Peyer's patch (tissue), 4 donors: ENCODE data around the gene CDK3. TPM values are rescaled to one million over a fixed set of nuclear protein-coding genes. Genes with fewer than 3 reads are reported as not detected.

Experiments
- DNase-seq, 3 donors: peaks; one replicate each; pipeline ENCODE4 v3.0.0-alpha.2; 2017 to 2019
- H3K27ac ChIP-seq, 4 donors: fragments of 200-600 bp; sonication (generic); one replicate each; pipeline ENCODE4 v1.5.1; 2016 to 2019
- H3K27me3 ChIP-seq, 2 donors: fragments of 200-600 bp; sonication (generic); one replicate each; pipeline ENCODE4 v1.5.1; 2019
- H3K36me3 ChIP-seq, 3 donors: fragments of 200-600 bp; sonication (generic); one replicate each; pipeline ENCODE4 v1.5.1; 2016 to 2019
- H3K4me1 ChIP-seq, 4 donors: fragments of 200-600 bp; sonication (generic); one replicate each; pipeline ENCODE4 v1.5.1; 2016 to 2019
- H3K4me3 ChIP-seq, 4 donors: fragments of 200-600 bp; sonication (generic); 1 replicate in 3 of 4; 2 replicates in 1 of 4; pipeline ENCODE4 v1.5.1; 2016 to 2019; ENCODE audit warnings: mild to moderate bottlenecking in 1 of 4
- H3K9me3 ChIP-seq, 4 donors: fragments of 200-600 bp; sonication (generic); one replicate each; pipeline ENCODE4 v1.5.1; 2016 to 2019; ENCODE audit warnings: mild to moderate bottlenecking in 1 of 4
- POLR2A ChIP-seq, 2 donors: fragments of 450-650 bp; IDR thresholded peaks; one replicate each; pipeline ENCODE4 v1.5.1; 2017; ENCODE audit warnings: antibody characterized with exemption in 2 of 2, mild to moderate bottlenecking in 2 of 2, moderate library complexity in 2 of 2
- total RNA-seq, 4 donors: library from RNA; depleted of rRNA; stranded (reverse); fragments of >200 nt; gene quantifications; one replicate each; pipeline ENCODE4 v1.1.0, GENCODE V29; 2016
- TF ChIP-seq, protein P1 (sequence below), 6 experiments: fragments of 450-650 bp in 4 of 6; fragments of 200-600 bp in 2 of 6; sonication (generic) in 1 of 6; IDR thresholded peaks; one replicate each; pipeline ENCODE4 v1.5.1; 2017 to 2019; ENCODE audit warnings: antibody characterized with exemption in 6 of 6, mild to moderate bottlenecking in 3 of 6, moderate library complexity in 1 of 6

The CDK3 gene
- total RNA-seq, 4 donors from 2014 or later: 11.7 to 38.7 (median 23.5) TPM

DNA sequence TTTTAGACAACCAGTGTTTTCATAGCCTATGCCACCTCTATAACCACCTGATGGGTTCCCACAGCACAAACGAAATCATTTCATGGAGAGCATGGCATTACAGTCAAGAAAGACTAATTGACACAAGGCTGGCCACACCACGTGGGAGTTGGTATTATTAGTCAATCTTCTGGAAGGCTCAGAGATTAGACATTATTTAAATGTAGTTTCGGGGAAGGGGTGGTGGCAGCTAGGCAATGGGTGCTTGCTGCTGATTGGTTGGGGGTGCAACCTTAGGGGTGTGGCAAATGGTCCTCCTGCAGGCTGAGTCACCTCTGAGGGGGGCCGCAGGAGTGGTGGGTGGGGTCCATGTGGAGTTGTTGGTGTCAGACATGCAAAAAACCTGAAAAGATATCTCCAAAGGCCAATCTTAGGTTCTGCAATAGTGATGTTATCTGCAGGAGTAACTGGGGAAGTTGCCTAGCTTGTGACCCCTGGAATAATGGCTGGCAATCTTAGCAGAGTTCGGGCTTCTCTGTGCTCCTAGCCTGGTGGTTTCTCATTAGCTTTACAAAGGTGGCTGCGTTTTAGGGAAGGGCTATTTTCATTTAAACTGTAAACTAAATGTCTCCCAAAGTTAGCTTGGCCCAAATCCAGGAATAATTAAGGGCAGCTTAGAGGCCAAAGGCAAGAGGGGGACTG is 17.0 kb upstream of the CDK3 start:
- peaks cover 0 to 8% (median 0%) of the 10 kb centered on the region in 4 donors for H3K4me1 ChIP-seq
- no peak for TF ChIP-seq POLR2A (IDR thresholded peaks at IDR 0.05)
- TF ChIP-seq, protein P1, sequence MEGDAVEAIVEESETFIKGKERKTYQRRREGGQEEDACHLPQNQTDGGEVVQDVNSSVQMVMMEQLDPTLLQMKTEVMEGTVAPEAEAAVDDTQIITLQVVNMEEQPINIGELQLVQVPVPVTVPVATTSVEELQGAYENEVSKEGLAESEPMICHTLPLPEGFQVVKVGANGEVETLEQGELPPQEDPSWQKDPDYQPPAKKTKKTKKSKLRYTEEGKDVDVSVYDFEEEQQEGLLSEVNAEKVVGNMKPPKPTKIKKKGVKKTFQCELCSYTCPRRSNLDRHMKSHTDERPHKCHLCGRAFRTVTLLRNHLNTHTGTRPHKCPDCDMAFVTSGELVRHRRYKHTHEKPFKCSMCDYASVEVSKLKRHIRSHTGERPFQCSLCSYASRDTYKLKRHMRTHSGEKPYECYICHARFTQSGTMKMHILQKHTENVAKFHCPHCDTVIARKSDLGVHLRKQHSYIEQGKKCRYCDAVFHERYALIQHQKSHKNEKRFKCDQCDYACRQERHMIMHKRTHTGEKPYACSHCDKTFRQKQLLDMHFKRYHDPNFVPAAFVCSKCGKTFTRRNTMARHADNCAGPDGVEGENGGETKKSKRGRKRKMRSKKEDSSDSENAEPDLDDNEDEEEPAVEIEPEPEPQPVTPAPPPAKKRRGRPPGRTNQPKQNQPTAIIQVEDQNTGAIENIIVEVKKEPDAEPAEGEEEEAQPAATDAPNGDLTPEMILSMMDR (IDR thresholded peaks at IDR 0.05): no peak
- no peaks in the 10 kb centered on the region for H3K36me3 ChIP-seq
- DNase-seq: peak in 1 of 3 donors; percentile 44
- H3K27me3 ChIP-seq: no peaks in the 10 kb centered on the region
- no peaks in the 10 kb centered on the region for H3K9me3 ChIP-seq
- peak overlapping the region in 2 of 4 donors; percentile 8 to 57 for H3K27ac ChIP-seq
- no peak overlapping the region for H3K4me3 ChIP-seq

DNA sequence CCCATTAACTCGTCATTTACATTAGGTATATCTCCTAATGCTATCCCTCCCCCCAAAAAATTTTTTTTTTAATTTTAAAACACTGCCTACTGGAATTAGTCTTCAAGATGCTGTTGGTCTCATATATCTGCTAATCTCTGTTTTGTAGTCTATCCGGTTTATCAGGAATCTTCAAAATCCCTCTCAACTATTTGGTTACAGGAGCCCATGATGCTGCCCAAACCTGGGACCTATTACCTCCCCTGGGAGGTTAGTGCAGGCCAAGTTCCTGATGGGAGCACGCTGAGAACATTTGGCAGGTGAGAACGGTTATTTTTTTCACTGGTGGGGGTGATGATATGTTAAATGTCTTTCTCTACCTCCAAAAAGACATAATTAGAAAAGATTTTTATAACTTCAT is 14.7 kb upstream of the CDK3 start:
- H3K27ac ChIP-seq: no peak overlapping the region
- no peak for DNase-seq
- TF ChIP-seq POLR2A (IDR thresholded peaks at IDR 0.05): no peak
- TF ChIP-seq, protein P1 (IDR thresholded peaks at IDR 0.05): no peak
- H3K4me1 ChIP-seq: peaks cover 0 to under 1% (median 0%) of the 10 kb centered on the region in 4 donors
- H3K4me3 ChIP-seq: no peak overlapping the region
- no peaks in the 10 kb centered on the region for H3K27me3 ChIP-seq
- H3K9me3 ChIP-seq: no peaks in the 10 kb centered on the region
- no peaks in the 10 kb centered on the region for H3K36me3 ChIP-seq

DNA sequence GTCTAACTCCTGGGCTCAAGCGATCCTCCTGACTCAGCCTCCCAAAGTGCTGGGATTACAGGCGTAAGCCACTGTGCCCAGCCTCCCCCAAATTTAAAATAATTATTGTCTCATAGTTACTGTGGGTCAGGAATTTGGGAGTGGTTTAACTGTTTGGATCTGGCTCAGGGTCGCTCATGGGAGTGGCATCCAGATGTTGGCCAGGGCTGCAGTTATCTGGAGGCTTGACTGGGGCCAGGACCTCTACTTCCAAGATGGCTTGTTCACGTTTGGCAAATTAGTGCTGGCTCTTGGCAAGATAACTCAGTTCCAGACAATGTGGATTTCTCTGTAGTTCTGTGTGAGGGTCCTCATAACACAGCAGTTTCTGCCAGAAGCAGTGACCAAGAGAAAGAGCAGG is 13.6 kb upstream of the CDK3 start:
- H3K4me3 ChIP-seq: no peak overlapping the region
- no peaks in the 10 kb centered on the region for H3K4me1 ChIP-seq
- no peaks in the 10 kb centered on the region for H3K27me3 ChIP-seq
- TF ChIP-seq, protein P1 (IDR thresholded peaks at IDR 0.05): no peak
- no peak for TF ChIP-seq POLR2A (IDR thresholded peaks at IDR 0.05)
- H3K9me3 ChIP-seq: no peaks in the 10 kb centered on the region
- no peak for DNase-seq
- peaks cover 0 to 9% (median 0%) of the 10 kb centered on the region in 3 donors for H3K36me3 ChIP-seq
- H3K27ac ChIP-seq: no peak overlapping the region

DNA sequence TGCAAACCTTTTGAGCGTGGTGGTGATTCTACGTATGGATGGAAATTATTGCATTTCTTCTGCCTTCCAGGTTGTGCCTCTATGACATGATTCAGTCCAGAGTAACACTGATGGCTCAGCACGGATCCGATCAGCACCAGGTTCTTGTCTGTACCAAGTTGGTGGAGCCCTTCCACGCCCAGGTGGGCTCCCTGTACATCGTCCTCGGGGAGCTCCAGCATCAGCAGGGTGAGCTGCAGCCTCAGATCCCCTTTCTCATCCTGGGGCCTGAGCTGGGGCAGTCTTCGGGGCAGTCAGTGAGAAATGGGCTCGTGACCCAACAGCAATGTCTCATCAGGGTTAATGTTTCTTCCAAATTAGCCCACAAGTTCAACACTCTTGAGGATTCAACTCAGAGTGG is 9.3 kb upstream of the CDK3 start:
- Histone ChIP-seq H3K4me1 (peaks cover 0 to 12% (median 0%) of the 10 kb centered on the region in 4 donors), H3K4me3 (no peak overlapping the region), H3K9me3 (no peaks in the 10 kb centered on the region), H3K36me3 (peaks cover 0 to 16% (median 0%) of the 10 kb centered on the region in 3 donors), H3K27me3 (no peaks in the 10 kb centered on the region), H3K27ac (no peak overlapping the region)
- DNase-seq: no peak
- no peak for TF ChIP-seq POLR2A (IDR thresholded peaks at IDR 0.05)
- TF ChIP-seq, protein P1 (IDR thresholded peaks at IDR 0.05): no peak

DNA sequence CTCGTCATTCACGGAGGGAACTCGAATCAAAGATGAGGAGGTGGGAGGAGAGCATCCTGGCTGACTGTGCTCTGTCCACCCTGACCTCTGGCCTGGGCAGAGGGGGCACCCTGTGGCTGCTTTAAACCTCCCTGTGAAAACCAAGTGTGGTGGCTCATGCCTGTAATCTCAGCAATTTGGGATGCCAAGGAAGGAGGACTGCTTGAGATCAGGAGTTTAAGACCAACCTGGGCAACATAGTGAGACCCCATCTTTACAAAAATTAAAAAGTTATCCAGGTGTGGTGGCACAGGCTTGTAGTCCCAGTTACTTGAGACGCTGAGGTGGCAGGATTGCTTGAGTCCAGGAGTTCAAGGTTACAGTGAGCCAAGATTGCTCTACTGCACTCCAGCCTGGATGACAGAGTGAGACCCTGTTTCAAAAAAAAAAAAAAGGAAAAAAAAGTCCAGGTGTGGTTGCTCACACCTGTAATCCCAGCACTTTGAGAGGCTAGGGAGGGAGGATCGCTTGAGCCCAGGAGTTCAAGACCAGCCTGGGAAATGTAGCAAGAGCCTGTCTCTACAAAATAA is 5.8 kb upstream of the CDK3 start:
- Histone ChIP-seq H3K27ac (peak overlapping the region in 3 of 4 donors; percentile 9 to 92 (median 88)), H3K4me3 (no peak overlapping the region), H3K9me3 (no peaks in the 10 kb centered on the region), H3K4me1 (peaks cover 0 to 35% (median 9%) of the 10 kb centered on the region in 4 donors), H3K27me3 (no peaks in the 10 kb centered on the region), H3K36me3 (peaks cover 0 to 16% (median 0%) of the 10 kb centered on the region in 3 donors)
- TF ChIP-seq, protein P1 (IDR thresholded peaks at IDR 0.05): no peak
- no peak for TF ChIP-seq POLR2A (IDR thresholded peaks at IDR 0.05)
- DNase-seq: peak in 1 of 3 donors; percentile 60
